ENCODE results near the gene SOX12. TPM values are rescaled to one million over a fixed set of nuclear protein-coding genes. Genes with fewer than 3 reads are reported as not detected.
A peak's percentile ranks its signal among the peaks of the same experiment; 100 is the strongest.

SOX12 gene
- total and polyA plus RNA-seq, 2 donors (not counting 1 experiment from before 2014, with no cell fraction given): 5.3 to 13.6 TPM

GRCh38 chr20:362271-363254 is 37.2 kb downstream of the SOX12 start:
- peaks cover 17 to 26% of the 10 kb centered on the region in 2 donors for H3K4me1 ChIP-seq (ENCODE audit: control insufficient read depth in 2 of 2, insufficient read depth in 2 of 2, low read length in 2 of 2)
- no peaks in the 10 kb centered on the region for H3K9me3 Mint-ChIP-seq (ENCODE audit: insufficient read depth)
- no peak overlapping the region for H3K4me3 ChIP-seq (ENCODE audit: control extremely low read depth in 1 of 5, extremely low read depth in 1 of 5, insufficient read depth in 1 of 5, low read depth in 2 of 5, low read length in 4 of 5)
- H3K36me3 ChIP-seq (replicated peaks in 1 of 2; ENCODE audit: control extremely low read depth in 1 of 2, control insufficient read depth in 1 of 2, extremely low read depth in 1 of 2, insufficient read depth in 2 of 2, low read length in 1 of 2): no peaks in the 10 kb centered on the region
- no peak overlapping the region for H3K9ac ChIP-seq (ENCODE audit: low read length)
- no peak overlapping the region for H3K4me3 Mint-ChIP-seq
- H3K27me3 ChIP-seq (replicated peaks in 1 of 4; ENCODE audit: control extremely low read depth in 1 of 4, control insufficient read depth in 3 of 4, insufficient read depth in 4 of 4, low read length in 3 of 4): no peaks in the 10 kb centered on the region
- ChIA-PET CTCF (interaction anchor here (0.8 to 3.0 kb wide), 4 partner anchors 8 to 115 kb away, joined by 3 to 24 read pairs (median 4); no protein-coding TSS in a partner anchor), POLR2A (interaction anchor here (0.7 to 1.5 kb wide), 3 partner anchors 18 to 38 kb away, joined by 3 to 5 read pairs (median 4); partner anchors contain the start of gene TRIB3)
- no peaks in the 10 kb centered on the region for H3K9me3 ChIP-seq (ENCODE audit: control extremely low read depth in 1 of 3, control insufficient read depth in 2 of 3, insufficient read depth in 1 of 3, low read length in 2 of 3)
- no peaks in the 10 kb centered on the region for H3K79me2 ChIP-seq (ENCODE audit: control insufficient read depth, insufficient read depth, low read length)
- H3K27ac Mint-ChIP-seq: peak overlapping the region; percentile 43
- 62% methylated on average over 9 of the region's 13 CpGs for WGBS (ENCODE audit: insufficient coverage)
- no peaks in the 10 kb centered on the region for H4K20me1 ChIP-seq (ENCODE audit: control insufficient read depth, insufficient read depth, low read length, poor library complexity, severe bottlenecking)
- H3K27me3 Mint-ChIP-seq: peaks cover 4% of the 10 kb centered on the region
- DNase-seq (no peak), ATAC-seq (ENCODE audit: low read depth) (peak; percentile 33)
- H3K4me2 ChIP-seq (replicated peaks; ENCODE audit: low read depth, low read length, poor library complexity, severe bottlenecking): peak overlapping the region; percentile 38
- intact Hi-C loops (cut with micrococcal nuclease): no loop called here
- H3K4me1 Mint-ChIP-seq: peaks cover 30% of the 10 kb centered on the region
- no peak overlapping the region for H2AFZ ChIP-seq (ENCODE audit: insufficient read depth, low read depth, low read length, poor library complexity, severe bottlenecking)
- TF ChIP-seq EZH2 (IDR thresholded peaks at IDR 0.05; ENCODE audit: borderline replicate concordance, insufficient read depth, low read depth, low read length, poor library complexity, severe bottlenecking): no peak
- no peak for TF ChIP-seq CTCF (IDR thresholded peaks at IDR 0.05)
- no peak overlapping the region for H3K27ac ChIP-seq (ENCODE audit: low read length in 2 of 2)

All from B cell (primary cell).